Esophagus muscularis mucosa (tissue), 3 donors: Measurements from ENCODE around the gene ZBTB7C.

ENCODE experiments used
- CTCF ChIP-seq, 3 experiments: fragments of 200-600 bp in 2 of 3; fragments of 450-650 bp in 1 of 3; sonication (generic) in 2 of 3; IDR thresholded peaks; one replicate each; pipeline ENCODE4 v1.5.1; 2017 to 2019; ENCODE audit warnings: antibody characterized with exemption in 3 of 3, mild to moderate bottlenecking in 2 of 3, moderate library complexity in 1 of 3
- POLR2A ChIP-seq: fragments of 450-650 bp; IDR thresholded peaks from one replicate; pipeline ENCODE4 v1.6.1; 2017; ENCODE audit warnings: antibody characterized with exemption, moderate library complexity, mild to moderate bottlenecking, low read depth
- POLR2AphosphoS5 ChIP-seq, 2 donors: sonication (generic); formaldehyde crosslinking; IDR thresholded peaks; one replicate each; pipeline ENCODE4 v1.6.1; 2017; ENCODE audit warnings: antibody characterized with exemption in 2 of 2

- TF ChIP-seq CTCF (IDR thresholded peaks at IDR 0.05) (no peak), POLR2A (no peak), POLR2AphosphoS5 (IDR thresholded peaks at IDR 0.05) (no peak)
Measured at GRCh38 chr18:48394176-48394575, 15.0 kb downstream of the ZBTB7C start.
